Effector memory CD4-positive, alpha-beta T cell (primary cell): Measurements from ENCODE around the gene USP17L18.
"Not testable (repeated sequence)": the region's sequence is repeated elsewhere in the genome, so short reads cannot be mapped to it uniquely, and the experiment has no call there.

Experiments
- DNase-seq, 3 donors: peaks; one replicate each; pipeline ENCODE4 v3.0.0-alpha.2; 2020
- H3K27ac ChIP-seq: 2 replicates; pipeline ENCODE4 v1.7.0; 2013; ENCODE audit warnings: mild to moderate bottlenecking, low read length, moderate library complexity; ENCODE audit not compliant: insufficient read depth, poor library complexity, severe bottlenecking
- H3K27me3 ChIP-seq: replicated peaks from 2 replicates; pipeline ENCODE4 v1.7.0; 2013; ENCODE audit warnings: mild to moderate bottlenecking, low read length; ENCODE audit not compliant: insufficient read depth, control insufficient read depth, poor library complexity, severe bottlenecking
- H3K36me3 ChIP-seq: 2 replicates; pipeline ENCODE4 v1.7.0; 2013; ENCODE audit warnings: mild to moderate bottlenecking, low read length, moderate library complexity; ENCODE audit not compliant: control insufficient read depth, insufficient read depth
- H3K4me1 ChIP-seq: 2 replicates; pipeline ENCODE4 v1.7.0; 2013; ENCODE audit warnings: low read length, mild to moderate bottlenecking; ENCODE audit not compliant: control insufficient read depth, insufficient read depth, poor library complexity, severe bottlenecking
- H3K4me3 ChIP-seq: 2 replicates; pipeline ENCODE4 v1.7.0; 2013; ENCODE audit warnings: low read length, low read depth, mild to moderate bottlenecking; ENCODE audit not compliant: insufficient read depth, poor library complexity, severe bottlenecking
- H3K9me3 ChIP-seq: 2 replicates; pipeline ENCODE4 v1.7.0; 2013; ENCODE audit warnings: mild to moderate bottlenecking, low read length, moderate library complexity; ENCODE audit not compliant: control insufficient read depth

USP17L18 gene

GRCh38 chr4:9253078-9253477, 4.6 kb downstream of the USP17L18 start, which contains the start of gene USP17L19:
Gene USP17L19 (plus strand): TSS chr4:9253378. CDS start chr4:9253378, 0 bp downstream.
- H3K9me3 ChIP-seq, H3K4me1 ChIP-seq, H3K36me3 ChIP-seq, H3K4me3 ChIP-seq, H3K27me3 ChIP-seq, DNase-seq, H3K27ac ChIP-seq: not testable (repeated sequence)

DNA sequence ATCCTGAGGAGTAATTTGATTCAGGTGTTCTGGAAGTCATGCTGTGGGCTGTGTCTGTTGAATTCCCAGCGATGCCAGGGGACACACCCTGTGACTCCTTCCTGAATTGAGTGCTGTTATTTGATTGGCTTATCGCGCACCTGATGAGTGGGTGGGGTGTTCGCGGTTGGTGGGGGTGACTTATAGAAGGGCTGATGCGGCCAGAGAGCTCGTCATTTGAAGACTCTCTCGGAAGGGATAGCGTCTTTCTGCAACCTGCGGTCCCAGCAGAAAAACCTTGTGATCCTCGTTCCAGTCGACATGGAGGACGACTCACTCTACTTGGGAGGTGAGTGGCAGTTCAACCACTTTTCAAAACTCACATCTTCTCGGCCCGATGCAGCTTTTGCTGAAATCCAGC, 9.4 kb downstream of the USP17L18 start, which contains the start of gene USP17L20:
TSS of gene USP17L20 (plus strand) at position 301 of the 400 bp plus-strand sequence. CDS start at position 301, 0 bp downstream.
- not testable (repeated sequence) for H3K36me3 ChIP-seq, H3K4me3 ChIP-seq, H3K27ac ChIP-seq, H3K4me1 ChIP-seq, DNase-seq, H3K9me3 ChIP-seq, H3K27me3 ChIP-seq

DNA sequence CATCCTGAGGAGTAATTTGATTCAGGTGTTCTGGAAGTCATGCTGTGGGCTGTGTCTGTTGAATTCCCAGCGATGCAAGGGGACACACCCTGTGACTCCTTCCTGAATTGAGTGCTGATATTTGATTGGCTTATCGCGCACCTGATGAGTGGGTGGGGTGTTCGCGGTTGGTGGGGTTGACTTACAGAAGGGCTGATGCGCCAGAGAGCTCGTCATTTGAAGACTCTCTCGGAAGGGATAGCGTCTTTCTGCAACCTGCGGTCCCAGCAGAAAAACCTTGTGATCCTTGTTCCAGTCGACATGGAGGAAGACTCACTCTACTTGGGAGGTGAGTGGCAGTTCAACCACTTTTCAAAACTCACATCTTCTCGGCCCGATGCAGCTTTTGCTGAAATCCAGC, 14.1 kb downstream of the USP17L18 start, which contains the start of gene USP17L21:
TSS of gene USP17L21 (plus strand) at position 301 of the 400 bp plus-strand sequence. CDS start at position 301, 0 bp downstream.
- H3K27me3 ChIP-seq, H3K36me3 ChIP-seq, H3K4me3 ChIP-seq, DNase-seq, H3K27ac ChIP-seq, H3K4me1 ChIP-seq, H3K9me3 ChIP-seq: not testable (repeated sequence)

GRCh38 chr4:9267319-9267718, 18.9 kb downstream of the USP17L18 start, which contains the start of gene USP17L22:
Gene USP17L22 (plus strand): TSS chr4:9267619. CDS start chr4:9267619, 0 bp downstream.
- not testable (repeated sequence) for H3K4me1 ChIP-seq, H3K9me3 ChIP-seq, H3K4me3 ChIP-seq, H3K36me3 ChIP-seq, H3K27me3 ChIP-seq, DNase-seq, H3K27ac ChIP-seq

DNA sequence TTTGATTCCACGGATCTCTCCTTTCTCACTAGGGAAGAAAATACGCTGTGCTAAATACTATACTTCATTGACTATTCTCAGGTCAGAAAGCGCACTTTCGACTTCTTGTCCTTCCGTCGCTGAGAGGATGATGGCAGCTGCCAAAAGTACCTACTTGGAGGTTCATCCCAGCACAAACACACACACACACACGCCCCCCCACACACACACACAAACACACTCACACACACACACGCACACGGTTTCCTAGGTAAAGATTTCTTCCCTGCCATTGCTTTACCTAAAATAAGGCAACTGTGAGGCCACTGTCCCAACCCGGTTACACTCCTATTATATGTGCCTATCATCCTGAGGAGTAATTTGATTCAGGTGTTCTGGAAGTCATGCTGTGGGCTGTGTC, 23.3 kb downstream of the USP17L18 start:
- H3K36me3 ChIP-seq, H3K27ac ChIP-seq, H3K4me1 ChIP-seq, H3K4me3 ChIP-seq, H3K9me3 ChIP-seq, H3K27me3 ChIP-seq: not testable (repeated sequence)
- DNase-seq = peak in 2 of 3 donors; percentile 0 to 2
